HK-2 (cell line): ENCODE measurements around the gene MPV17L.
"Not testable (repeated sequence)": the region's sequence is repeated elsewhere in the genome, so short reads cannot be mapped to it uniquely, and the experiment has no call there.

ENCODE experiments used
- DNase-seq: peaks from one replicate; pipeline ENCODE4 v3.0.0-alpha.2; 2018; ENCODE audit not compliant: unreplicated experiment

Gene MPV17L

DNA sequence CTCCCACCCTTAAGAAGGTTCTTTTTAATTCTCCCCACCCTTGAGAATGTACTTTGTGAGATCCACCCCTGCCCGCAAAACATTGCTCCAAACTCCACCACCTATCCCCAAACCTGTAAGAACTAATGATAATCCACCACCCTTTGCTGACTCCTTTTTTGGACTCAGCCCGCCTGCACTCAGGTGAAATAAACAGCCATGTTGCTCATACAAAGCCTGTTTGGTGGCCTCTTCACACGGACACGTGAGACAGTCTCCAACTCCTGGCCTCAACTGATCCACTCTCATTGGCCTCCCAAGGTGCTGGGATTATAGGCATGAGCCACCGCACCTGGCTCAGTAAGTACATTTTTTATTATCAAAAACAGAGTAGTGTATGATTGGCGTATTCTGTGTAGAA, 13.9 kb downstream of the MPV17L start:
- not testable (repeated sequence) for DNase-seq

GRCh38 chr16:15415511-15415985, 20.0 kb downstream of the MPV17L start:
- no peak for DNase-seq

DNA sequence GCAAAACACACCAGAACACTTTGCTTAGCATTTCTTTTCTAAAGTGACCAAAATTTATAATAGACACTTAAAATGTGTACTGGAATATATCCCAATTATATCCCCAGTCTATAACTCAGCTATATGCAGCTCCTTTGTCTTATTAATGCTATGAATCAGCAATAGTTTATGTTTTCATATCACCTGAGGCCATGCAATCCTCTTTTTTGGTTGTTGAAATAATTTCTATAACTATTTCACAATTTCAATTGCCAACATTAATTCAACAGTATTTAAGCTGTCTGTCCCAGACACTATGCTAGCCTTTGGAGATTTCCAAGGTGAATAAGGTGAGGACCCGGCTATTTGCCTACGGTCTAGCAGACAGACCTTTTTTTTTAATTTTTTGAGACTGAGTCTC, 21.6 kb downstream of the MPV17L start:
- no peak for DNase-seq

DNA sequence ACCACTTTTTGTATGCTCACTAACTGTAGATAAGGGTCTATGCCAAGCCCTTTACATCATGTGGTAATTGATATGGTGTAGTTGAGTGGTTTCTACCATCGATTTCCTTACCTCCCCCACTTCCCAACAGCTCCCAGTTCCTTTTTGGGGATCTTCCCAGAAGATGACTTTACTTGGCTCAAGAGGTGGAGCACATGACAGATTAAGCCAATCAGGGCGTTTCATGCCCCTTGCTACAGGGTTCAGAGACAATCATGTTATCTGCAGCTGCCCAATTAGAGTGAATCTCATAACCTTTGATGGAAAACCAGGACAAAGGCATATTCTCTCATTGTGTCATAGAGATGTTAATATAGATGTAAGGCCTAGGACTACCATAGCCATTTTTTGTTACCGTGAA, 22.7 kb downstream of the MPV17L start:
- no peak for DNase-seq

DNA sequence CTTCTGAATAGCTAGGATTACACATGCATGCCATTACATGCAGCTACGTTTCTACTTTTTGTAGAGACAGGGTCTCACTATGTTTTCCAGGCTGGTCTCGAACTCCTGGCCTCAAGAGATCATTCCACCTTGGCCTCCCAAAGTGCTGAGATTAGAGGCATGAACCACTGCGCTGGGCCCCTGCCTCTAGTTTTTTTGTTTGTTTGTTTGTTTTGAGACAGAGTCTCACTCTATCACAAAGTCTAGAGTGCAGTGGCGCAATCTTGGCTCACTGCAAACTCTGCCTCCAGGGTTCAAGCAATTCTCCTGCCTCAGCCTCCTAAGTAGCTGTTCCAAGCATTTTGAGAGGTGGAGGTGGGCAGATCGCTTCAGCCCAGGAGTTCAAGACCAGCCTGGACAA, 26.1 kb downstream of the MPV17L start:
- not testable (repeated sequence) for DNase-seq

DNA sequence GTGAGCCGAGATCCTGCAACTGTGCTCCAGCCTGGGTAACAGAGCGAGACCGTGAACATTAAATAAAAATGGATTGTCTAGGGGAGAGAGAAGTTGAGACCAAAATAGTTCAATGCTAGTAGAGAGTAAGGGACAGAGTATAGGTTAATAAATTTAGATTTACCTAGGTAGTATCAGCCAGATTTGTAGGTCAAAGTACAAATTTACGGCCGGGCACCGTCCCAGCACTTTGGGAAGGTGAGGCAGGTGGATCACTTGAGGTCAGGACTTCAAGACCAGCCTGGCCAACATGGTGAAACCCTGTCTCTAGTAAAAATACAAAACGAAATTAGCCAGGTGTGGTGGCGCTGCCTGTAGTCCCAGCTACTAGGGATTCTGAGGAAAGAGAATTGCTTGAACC, 26.7 kb downstream of the MPV17L start:
- DNase-seq = no peak

DNA sequence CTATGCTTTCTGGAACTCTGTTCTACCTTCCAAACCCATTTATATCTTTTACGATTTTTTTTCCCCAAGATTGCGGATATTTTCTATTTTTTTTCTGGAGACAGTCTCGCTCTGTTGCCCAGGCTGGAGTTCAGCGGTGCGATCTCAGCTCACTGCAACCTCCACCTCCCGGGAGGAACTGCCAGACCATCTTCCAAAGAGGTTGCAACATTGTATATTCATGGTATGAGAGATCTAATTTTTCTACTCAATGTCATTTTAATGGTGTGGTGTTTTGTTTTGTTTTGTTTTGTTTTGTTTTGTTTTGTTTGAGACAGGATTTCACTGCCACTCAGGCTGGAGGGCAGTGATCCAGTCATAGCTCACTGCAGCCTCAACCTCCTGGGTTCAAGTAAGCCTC, 30.3 kb downstream of the MPV17L start:
- DNase-seq = no peak

GRCh38 chr16:15426796-15427195, 31.2 kb downstream of the MPV17L start:
- no peak for DNase-seq

DNA sequence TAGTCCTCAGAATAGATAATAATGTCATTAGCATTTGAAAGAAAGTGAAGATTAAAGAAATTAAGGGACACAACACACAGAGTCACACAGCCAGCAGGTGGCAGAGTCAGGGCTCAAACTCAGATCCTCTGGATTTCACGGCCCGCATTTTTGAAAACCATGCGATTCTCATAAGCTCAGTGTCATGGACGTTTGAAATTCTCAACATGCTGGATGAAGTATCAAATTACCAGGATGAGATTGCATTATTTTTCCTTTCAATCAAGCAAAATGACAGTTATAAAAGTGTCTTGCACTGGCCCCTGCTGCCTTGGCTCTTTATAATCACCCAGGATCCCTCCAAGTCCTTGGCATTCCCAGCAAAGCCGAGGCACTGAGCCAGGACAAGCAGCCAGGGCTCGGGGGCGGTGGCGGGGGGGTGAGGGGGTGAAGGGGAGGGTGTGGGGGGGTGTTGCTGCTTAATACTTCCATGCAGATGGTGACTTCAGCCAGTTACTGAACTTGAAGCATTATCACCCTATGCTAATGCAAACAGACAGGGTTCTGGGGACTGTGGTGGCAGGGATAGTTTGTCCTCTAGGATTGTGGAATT, 32.2 kb downstream of the MPV17L start:
- DNase-seq = no peak

DNA sequence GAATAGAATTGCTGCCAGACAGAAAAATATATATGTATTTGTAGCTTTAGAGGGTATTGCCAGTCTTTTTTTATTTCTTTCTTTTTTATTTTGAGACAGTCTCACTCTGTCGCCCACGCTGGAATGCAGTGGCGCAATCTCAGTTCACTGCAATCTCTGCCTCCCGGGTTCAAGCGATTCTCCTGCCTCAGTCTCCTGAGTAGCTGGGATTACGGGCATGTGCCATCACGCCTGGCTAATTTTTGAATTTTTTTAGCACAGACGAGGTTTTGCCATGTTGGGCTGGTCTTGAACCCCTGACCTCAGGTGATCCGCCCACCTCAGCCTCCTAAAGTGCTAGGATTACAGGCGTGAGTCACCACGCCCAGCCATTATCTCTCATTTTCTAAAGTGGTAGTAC, 35.3 kb downstream of the MPV17L start:
- DNase-seq = not testable (repeated sequence)

- DNase-seq = no peak
These were observed 38.5 kb downstream of the MPV17L start for GRCh38 chr16:15434079-15434424.

DNA sequence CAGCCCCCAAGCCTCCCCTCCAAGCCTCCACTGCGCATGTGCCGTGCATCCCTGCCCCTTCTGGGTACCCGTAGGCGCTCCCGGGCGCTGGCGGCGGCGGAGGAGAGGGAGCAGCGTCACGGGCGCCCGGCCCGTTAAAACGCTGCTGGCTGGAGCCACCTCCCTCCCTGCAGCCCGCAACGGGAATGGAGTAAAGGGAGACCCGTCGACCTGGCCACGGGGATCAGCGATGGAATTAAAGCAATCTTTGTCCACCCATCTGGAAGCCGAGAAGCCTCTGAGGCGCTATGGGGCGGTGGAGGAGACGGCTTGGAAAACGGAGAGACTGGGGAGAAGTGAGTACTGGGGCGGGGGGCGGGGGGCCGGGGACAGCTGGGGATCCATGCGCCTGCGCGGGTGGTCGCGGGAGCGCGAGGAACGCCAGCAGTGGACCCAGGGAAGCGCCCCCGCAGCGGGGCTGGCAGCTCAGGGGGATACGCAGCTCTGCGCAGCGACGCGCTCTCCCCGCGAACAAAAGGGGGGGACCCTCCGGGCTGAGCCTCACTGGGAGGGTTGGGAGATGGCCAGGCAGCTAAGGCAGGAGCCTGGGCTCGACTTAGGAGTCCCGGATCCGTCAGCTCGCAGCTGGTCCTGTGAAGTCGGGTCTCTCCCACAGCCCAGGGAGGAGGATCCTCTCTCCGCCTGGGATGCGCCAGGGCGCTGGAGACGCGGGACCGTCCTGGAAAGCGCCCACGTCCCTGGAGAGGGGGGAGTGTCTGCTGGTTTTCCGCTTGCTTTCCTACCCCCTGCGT, 39.1 kb downstream of the MPV17L start, which contains the start of gene BMERB1:
BMERB1 (plus strand) TSS at position 164 of the 791 bp plus-strand sequence; CDS start at position 230, 66 bp downstream.
- DNase-seq = no peak

- DNase-seq = no peak
These were observed 39.8 kb downstream of the MPV17L start for GRCh38 chr16:15435216-15435864.

- no peak for DNase-seq
These were observed 43.5 kb downstream of the MPV17L start for GRCh38 chr16:15439102-15439501.

DNA sequence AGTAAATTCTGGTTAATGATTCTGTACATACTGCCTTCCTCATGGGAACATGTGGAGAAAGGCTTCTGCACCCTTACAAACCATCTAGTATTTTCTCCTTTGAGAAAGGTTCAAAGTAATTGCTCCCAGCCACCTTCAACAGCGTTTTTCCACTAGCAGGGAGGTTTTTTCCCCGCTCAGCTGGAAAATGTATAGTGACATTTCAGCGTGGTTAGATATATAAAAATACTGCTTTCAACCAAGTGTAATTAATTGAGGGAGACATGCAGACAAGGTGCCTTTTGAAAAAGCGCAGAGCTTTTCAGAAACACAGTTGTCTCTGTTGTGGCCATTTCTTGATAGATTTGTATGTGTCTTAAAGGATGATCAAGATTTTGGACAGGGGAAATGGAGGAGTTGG, 44.0 kb downstream of the MPV17L start:
- no peak for DNase-seq

- DNase-seq = no peak
These were observed 45.3 kb downstream of the MPV17L start for GRCh38 chr16:15440852-15441251.

- not testable (repeated sequence) for DNase-seq
These were observed 46.6 kb downstream of the MPV17L start for GRCh38 chr16:15442140-15442539.

DNA sequence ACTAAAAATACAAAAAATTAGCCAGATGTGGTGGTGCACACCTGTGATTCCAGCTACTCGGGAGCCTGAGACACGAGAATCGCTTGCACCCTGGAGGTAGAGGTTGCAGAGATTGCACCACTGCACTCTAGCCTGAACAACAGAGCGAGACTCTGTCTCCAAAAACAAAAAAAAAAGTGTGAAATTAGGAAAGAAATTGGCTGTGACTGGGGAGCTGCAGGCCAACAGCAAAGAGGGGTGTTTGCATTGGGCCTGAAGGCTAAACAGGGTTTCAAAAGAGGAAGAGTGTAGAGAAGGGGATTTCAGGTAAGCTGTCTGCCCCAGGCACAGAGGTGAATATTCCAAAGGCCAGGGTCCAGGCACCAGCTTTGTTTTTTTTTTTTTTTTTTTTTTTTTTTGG, 48.2 kb downstream of the MPV17L start:
- DNase-seq = no peak

GRCh38 chr16:15444264-15444663, 48.7 kb downstream of the MPV17L start:
- DNase-seq = no peak

- DNase-seq = no peak
These were observed 49.9 kb downstream of the MPV17L start for GRCh38 chr16:15445450-15445849.

- DNase-seq = no peak
These were observed 51.3 kb downstream of the MPV17L start for GRCh38 chr16:15446901-15447300.

GRCh38 chr16:15450624-15451023, 55.1 kb downstream of the MPV17L start:
- no peak for DNase-seq
